SK-N-SH (cell line): Measurements from ENCODE around the gene ARL5A. TPM values are rescaled to one million over a fixed set of nuclear protein-coding genes. Genes with fewer than 3 reads are reported as not detected.

Experiments
- CTCF ChIA-PET: fragments of 300-600, 350-600 bp; formaldehyde crosslinking; extraction: SDS; loops from one replicate; lab custom pipeline; 2021; lab: Yijun Ruan, JAX
- POLR2A ChIA-PET: fragments of 350-600 bp; sonication (Branson Sonifier 250); formaldehyde crosslinking; extraction: SDS; loops from one replicate; lab custom pipeline; 2020; ENCODE audit warnings: antibody characterized with exemption, inconsistent platforms; lab: Yijun Ruan, JAX
- DNase-seq: peaks from one replicate; pipeline ENCODE4 v3.0.0; 2012
- H2AFZ ChIP-seq: fragments of 200-600 bp; sonication (generic); 2 replicates; pipeline ENCODE4 v1.8.1; 2016; ENCODE audit warnings: antibody characterized with exemption, mild to moderate bottlenecking, low read depth
- H3F3A ChIP-seq: fragments of 200-600 bp; sonication (generic); replicated peaks from 2 replicates; pipeline ENCODE3; 2016; ENCODE audit warnings: antibody characterized with exemption, mild to moderate bottlenecking; ENCODE audit not compliant: insufficient read depth
- H3K27ac ChIP-seq, 2 experiments: fragments of 200-500 bp in 1 of 2; fragments of 200-600 bp in 1 of 2; sonication (Bioruptor generic) in 1 of 2; sonication (generic), shearing (Covaris generic) in 1 of 2; 2 replicates each; pipeline versions ENCODE4 v1.5.1 to v1.6.1; 2014 to 2016; ENCODE audit warnings: low read depth in 2 of 2, inconsistent platforms in 1 of 2, low read length in 1 of 2, mild to moderate bottlenecking in 1 of 2, mixed read lengths in 1 of 2
- H3K27me3 ChIP-seq: fragments of 200-600 bp; sonication (generic), shearing (Covaris generic); 2 replicates; pipeline ENCODE4 v1.6.1; 2016; ENCODE audit warnings: mixed run types; ENCODE audit not compliant: insufficient read depth
- H3K36me3 ChIP-seq, 2 experiments: fragments of 200-500 bp in 1 of 2; fragments of 200-600 bp in 1 of 2; sonication (Bioruptor generic) in 1 of 2; sonication (generic) in 1 of 2; replicated peaks in 1 of 2; 2 replicates each; pipeline versions ENCODE3 to v1.5.1; 2014 to 2016; ENCODE audit warnings: low read length in 1 of 2, mild to moderate bottlenecking in 1 of 2; ENCODE audit not compliant: insufficient read depth in 2 of 2, control insufficient read depth in 1 of 2
- H3K4me1 ChIP-seq, 2 experiments: fragments of 200-500 bp in 1 of 2; fragments of 200-600 bp in 1 of 2; sonication (Bioruptor generic) in 1 of 2; sonication (generic), shearing (Covaris generic) in 1 of 2; 2 replicates each; pipeline versions ENCODE4 v1.5.1 to v1.6.1; 2014 to 2016; ENCODE audit warnings: low read depth in 1 of 2, low read length in 1 of 2, mixed run types in 1 of 2; ENCODE audit not compliant: insufficient read depth in 2 of 2, control insufficient read depth in 1 of 2
- H3K4me2 ChIP-seq: fragments of 200-600 bp; sonication (generic), shearing (Covaris generic); 2 replicates; pipeline ENCODE4 v1.6.1; 2017; ENCODE audit warnings: mixed run types
- H3K4me3 ChIP-seq, 2 experiments: fragments of 200-500 bp in 1 of 2; fragments of 200-600 bp in 1 of 2; sonication (Bioruptor generic) in 1 of 2; sonication (generic), shearing (Covaris generic) in 1 of 2; 2 replicates each; pipeline versions ENCODE4 v1.5.1 to v1.8.1; 2014 to 2016; ENCODE audit warnings: low read depth in 2 of 2, inconsistent platforms in 1 of 2, low read length in 1 of 2, mild to moderate bottlenecking in 1 of 2, mixed read lengths in 1 of 2, moderate library complexity in 1 of 2
- H3K79me2 ChIP-seq: fragments of 200-600 bp; sonication (generic); 2 replicates; pipeline ENCODE4 v1.8.1; 2017; ENCODE audit warnings: mild to moderate bottlenecking; ENCODE audit not compliant: insufficient read depth
- H3K9ac ChIP-seq: fragments of 200-600 bp; sonication (generic); 2 replicates; pipeline ENCODE4 v1.6.1; 2017; ENCODE audit warnings: mixed run types
- H3K9me2 ChIP-seq: fragments of 200-600 bp; sonication (generic); 2 replicates; pipeline ENCODE4 v1.6.1; 2017; ENCODE audit warnings: mixed run types
- H3K9me3 ChIP-seq: fragments of 200-600 bp; sonication (generic); 2 replicates; pipeline ENCODE4 v1.6.1; 2017; ENCODE audit warnings: mixed run types, mild to moderate bottlenecking, moderate library complexity
- H4K20me1 ChIP-seq: fragments of 200-600 bp; sonication (generic); 2 replicates; pipeline ENCODE4 v1.6.1; 2017; ENCODE audit warnings: mild to moderate bottlenecking, mixed run types; ENCODE audit not compliant: insufficient read depth
- NRF1 ChIP-seq: IDR thresholded peaks from 2 replicates; pipeline ENCODE4 v1.6.1; 2012; ENCODE audit warnings: low read depth, mild to moderate bottlenecking, low read length
- WGBS: methylation state at CpG from one replicate; pipeline ENCODE4 v1.1.6; 2017; ENCODE audit warnings: low lambda C conversion rate; 5-methylcytosine and 5-hydroxymethylcytosine counted together
- polyA plus RNA-seq, 3 experiments: library from polyadenylated mRNA; depleted of rRNA; stranded (reverse); fragments of >200 nt; gene quantifications; 2 replicates each; pipeline ENCODE4 v1.2.3, GENCODE V29; 2012
- TF ChIP-seq, protein P1 (sequence below): fragments of 150-350 bp; IDR thresholded peaks from 2 replicates; pipeline ENCODE4 v1.6.1; 2017; ENCODE audit warnings: antibody characterized with exemption, low read length, low read depth, borderline replicate concordance
- TF ChIP-seq, protein P2 (sequence below): IDR thresholded peaks from 2 replicates; pipeline ENCODE4 v1.4.0; 2012; ENCODE audit warnings: low read depth, borderline replicate concordance
- TF ChIP-seq, protein P3 (sequence below): IDR thresholded peaks from 2 replicates; pipeline ENCODE4 v1.4.0; 2012; ENCODE audit warnings: low read depth

ARL5A gene
- polyA plus RNA-seq, 1 of the 3 experiments (the other 2 are of a cell fraction): 8.2 TPM

DNA sequence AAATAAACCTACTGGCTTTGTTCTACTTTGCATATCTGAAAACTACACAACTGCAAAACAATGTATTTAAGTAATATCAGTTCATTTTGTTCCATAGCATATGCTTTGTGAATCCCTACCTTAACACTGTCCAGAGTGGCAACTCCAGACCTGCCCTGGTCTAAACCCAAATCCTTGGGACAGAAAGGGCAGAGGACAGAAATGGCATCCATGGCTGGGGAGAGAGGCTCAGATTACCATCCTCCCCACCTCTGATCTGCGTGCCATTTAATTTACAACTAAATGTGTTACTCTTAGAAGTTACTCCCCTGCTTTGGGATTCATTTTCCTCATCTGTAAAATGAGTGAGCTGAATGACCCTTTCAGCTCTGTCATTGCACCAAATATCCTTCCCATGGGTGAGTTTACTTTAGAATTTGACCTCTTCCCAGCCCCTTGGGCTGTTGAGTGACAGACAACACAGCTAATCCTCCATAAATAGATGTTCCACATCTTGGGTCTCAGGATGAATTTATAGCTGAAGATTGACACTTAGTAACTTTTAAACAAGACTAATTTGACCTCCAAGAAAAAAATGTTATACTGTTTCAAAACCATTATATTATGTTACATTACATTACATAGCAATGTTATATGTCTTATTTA lies 73.8 kb downstream of the ARL5A start:
- Histone ChIP-seq H2AFZ (no peak overlapping the region), H3K79me2 (no peaks in the 10 kb centered on the region), H3K4me1 (no peaks in the 10 kb centered on the region; a peak in 1 of 4 replicates), H3K27me3 (no peaks in the 10 kb centered on the region), H4K20me1 (no peaks in the 10 kb centered on the region), H3K36me3 (no peaks in the 10 kb centered on the region), H3K4me2 (no peak overlapping the region), H3K4me3 (no peak overlapping the region), H3K9ac (no peak overlapping the region), H3F3A (no peaks in the 10 kb centered on the region), H3K9me3 (no peaks in the 10 kb centered on the region), H3K9me2 (no peaks in the 10 kb centered on the region), H3K27ac (no peak overlapping the region)
- WGBS: 40% methylated on average over 1 of the region's 1 CpG
- TF ChIP-seq, protein P1, sequence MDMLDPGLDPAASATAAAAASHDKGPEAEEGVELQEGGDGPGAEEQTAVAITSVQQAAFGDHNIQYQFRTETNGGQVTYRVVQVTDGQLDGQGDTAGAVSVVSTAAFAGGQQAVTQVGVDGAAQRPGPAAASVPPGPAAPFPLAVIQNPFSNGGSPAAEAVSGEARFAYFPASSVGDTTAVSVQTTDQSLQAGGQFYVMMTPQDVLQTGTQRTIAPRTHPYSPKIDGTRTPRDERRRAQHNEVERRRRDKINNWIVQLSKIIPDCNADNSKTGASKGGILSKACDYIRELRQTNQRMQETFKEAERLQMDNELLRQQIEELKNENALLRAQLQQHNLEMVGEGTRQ: no peak
- ChIA-PET CTCF (no interaction called here), POLR2A (no interaction called here)
- DNase-seq: no peak

DNA sequence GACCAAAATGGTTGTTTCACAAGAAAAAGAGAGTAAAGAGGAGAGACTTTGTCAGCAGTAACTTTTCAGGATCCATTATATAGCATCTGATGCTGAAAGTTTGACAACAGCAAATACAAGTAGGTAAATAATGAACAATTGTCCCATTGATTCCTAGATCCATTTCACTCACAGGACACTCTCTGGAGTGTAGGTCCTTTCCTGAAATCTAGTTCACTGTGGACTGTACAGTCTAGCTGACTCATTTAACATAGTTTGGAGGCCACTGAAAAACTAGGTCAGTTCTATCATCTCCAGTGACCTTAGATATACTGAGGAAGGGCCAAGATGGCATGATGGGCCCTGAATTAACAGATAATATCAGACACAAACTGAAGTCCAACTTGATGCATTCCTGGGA lies 74.7 kb downstream of the ARL5A start:
- Histone ChIP-seq H3K36me3 (no peaks in the 10 kb centered on the region), H3K4me2 (no peak overlapping the region), H3K27ac (no peak overlapping the region), H3K4me3 (no peak overlapping the region), H3K9me2 (no peaks in the 10 kb centered on the region), H2AFZ (no peak overlapping the region), H4K20me1 (no peaks in the 10 kb centered on the region), H3K9me3 (no peaks in the 10 kb centered on the region), H3K4me1 (no peaks in the 10 kb centered on the region; a peak in 1 of 4 replicates), H3K9ac (no peak overlapping the region), H3K27me3 (no peaks in the 10 kb centered on the region), H3K79me2 (no peaks in the 10 kb centered on the region), H3F3A (no peaks in the 10 kb centered on the region)
- CTCF ChIA-PET: no interaction called here
- TF ChIP-seq, protein P2, sequence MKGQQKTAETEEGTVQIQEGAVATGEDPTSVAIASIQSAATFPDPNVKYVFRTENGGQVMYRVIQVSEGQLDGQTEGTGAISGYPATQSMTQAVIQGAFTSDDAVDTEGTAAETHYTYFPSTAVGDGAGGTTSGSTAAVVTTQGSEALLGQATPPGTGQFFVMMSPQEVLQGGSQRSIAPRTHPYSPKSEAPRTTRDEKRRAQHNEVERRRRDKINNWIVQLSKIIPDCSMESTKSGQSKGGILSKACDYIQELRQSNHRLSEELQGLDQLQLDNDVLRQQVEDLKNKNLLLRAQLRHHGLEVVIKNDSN: no peak
- TF ChIP-seq, protein P3, sequence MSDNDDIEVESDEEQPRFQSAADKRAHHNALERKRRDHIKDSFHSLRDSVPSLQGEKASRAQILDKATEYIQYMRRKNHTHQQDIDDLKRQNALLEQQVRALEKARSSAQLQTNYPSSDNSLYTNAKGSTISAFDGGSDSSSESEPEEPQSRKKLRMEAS: no peak
- no peak for TF ChIP-seq NRF1
- POLR2A ChIA-PET: no interaction called here
- DNase-seq: no peak

Other genes with a start within 250 kb of the ARL5A start
- 0.02 and 0.05 TPM in 2 replicates for gene NEB, start 93.9 kb downstream of the ARL5A start, polyA plus RNA-seq (2012; rRNA removed)